Measurements from ENCODE around the gene AURKB. TPM values are rescaled to one million over a fixed set of nuclear protein-coding genes. Genes with fewer than 3 reads are reported as not detected.
"Not testable (repeated sequence)": the region's sequence is repeated elsewhere in the genome, so short reads cannot be mapped to it uniquely, and the experiment has no call there.

Gene AURKB
- polyA plus RNA-seq, 1 donor: 12.9 TPM

DNA sequence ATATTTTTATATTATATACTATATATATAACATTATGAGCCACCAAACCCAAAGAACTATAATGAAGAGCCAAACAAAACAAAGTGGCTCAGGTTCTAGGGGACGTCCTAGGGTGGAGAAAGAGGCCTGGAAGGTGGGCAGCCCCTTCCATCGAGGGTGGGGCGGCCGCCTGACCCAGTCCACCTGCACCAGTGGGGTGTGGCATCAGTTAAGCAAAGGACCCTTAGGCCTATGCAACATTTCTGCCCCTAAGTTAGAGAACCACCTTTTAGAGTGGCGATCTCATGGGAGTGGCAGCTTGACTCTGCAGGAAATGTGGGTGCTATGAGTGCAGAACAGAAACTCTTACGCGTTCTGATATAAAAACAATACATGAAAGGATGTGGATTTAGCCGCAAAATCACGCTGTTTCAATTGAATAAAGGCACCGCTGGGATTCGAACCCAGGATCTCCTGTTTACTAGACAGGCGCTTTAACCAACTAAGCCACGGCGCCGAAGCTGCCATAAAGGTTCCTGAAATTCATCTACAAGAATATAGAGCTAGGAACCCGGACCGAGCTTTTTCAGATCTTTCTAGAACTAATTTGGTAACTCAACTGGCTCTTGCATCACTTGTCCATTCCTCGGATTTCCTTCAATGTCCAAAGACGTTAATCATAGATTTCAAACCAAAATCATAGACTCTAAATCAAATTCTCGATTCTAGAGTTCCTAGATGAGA lies 15.6 kb upstream of the AURKB start:
- DNase-seq (ENCODE audit: low read depth): no peak

DNA sequence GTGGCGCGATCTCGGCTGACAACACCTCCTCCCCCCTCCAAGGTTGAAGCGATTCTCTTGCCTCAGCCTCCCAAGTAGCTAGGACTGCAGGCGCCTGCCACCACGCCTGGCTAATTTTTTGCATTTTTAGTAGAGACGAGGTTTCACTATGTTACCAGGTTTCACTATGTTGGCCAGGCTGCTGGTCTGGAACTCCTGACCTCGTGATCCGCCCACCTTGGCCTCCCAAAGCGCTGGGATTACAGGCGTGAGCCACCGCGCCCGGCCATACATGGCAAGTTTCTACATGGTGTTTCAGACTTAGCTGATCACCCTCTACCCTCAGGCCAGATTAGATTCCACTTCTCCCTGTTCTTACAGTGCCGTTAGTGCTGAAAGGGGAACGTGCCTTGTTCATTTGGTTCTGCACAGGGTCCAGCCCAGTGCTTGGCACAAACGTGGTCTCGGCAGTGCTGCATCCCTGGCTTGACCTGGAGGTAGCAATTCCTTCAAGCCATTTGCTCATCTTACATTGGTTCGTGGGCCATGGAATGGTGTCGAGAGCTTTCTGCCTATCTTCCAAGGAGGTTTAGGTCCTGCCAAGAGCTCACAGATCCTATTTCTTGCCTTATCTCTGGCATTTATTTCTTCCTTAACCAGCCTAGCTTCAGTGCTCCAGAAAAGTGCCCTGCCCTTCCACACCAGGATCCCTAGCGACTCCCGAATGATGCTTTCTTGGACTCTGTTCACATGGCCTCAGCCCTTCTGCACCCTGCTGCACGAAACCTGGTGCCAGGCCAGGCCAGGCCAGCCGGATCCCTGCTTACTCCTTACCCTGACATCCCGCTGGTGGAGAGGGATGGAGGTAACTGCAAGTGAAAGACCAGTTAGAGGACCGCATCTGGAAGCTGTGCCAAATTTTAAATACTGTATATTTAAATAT lies 14.8 kb upstream of the AURKB start:
- no peak for DNase-seq (ENCODE audit: low read depth)

DNA sequence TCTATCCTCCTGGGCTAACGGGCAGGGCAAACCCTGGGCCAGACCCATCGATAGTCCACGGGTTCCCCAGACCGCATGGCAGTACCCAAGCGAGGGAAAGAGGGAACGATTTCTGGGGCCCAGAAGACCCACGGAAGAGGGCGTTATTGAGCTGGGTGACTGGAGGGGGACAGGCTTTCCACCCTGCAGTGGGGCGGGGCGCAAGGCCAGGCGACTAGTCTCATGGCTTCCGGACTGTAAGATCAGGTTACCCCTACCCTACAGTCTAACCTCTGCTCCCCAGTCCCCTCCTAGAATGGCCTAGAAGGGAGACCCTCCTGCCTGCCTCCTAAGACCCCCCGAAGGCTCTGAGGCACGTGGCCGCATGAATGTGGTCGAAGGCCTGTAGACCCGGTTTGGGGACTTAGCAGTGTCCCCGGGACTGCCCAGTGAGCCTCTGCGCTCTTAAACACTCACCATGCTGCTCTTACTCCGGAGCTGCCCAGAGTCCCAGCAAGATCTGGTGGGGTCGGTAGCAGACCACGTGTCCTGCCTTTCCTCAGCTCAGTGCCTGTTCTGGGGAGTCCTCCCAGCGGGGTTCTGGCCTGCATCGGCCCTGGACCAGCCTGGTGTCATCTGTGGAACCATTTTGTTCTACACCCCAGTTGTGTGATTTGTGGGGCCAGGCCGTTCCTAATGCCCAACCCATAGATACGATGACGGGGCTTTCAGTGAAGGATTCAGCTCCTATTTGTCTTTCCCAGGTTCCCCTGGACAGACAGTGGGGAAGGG lies 13.2 kb upstream of the AURKB start:
- no peak for DNase-seq (ENCODE audit: low read depth)

DNA sequence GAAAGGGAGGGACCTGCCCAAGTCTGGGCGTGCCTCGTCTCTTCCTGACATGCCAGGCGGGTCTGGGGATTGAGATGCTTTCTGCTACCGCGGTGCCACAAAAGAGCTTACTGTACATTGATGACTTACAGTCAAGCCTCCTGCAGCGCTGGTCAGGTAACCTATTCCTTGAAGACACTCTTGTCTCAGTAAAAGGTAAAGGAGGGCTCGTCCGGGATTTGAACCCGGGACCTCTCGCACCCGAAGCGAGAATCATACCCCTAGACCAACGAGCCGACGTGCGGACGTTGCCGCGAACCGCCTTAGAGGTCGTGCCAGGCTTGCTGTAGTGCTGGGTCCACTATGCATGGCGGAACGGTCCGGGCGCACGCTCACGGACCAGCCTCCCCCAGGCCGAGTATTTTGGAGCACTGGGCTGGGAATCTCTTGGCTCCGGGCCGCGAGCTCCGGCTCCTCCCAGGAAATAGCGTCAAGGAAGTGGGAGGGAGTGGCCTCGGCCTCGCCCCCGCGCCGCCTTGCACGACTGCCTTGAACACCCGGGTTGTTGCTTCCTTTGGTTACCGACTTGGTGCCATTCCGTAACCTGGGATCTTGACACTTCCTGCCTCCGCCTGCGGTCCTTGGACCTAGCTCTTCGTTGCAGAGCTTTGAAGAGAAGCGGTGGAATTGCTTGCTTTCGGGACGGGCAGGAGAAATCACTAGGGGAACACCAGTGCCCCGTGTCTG lies 12.4 kb upstream of the AURKB start:
- DNase-seq (ENCODE audit: low read depth): peak; percentile 67

DNA sequence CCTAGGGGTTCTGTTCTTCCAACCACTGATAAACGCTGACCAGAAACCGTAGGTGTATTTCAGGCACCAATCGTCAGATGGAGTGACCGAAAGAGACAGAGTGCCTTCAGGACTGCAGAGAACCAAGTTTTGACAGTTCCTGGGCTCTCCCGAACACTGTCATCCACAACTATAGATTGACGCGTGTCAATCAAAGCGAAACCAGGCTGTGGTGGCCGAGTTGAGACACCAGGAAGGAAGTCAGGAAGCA lies 11.9 kb upstream of the AURKB start:
- DNase-seq (ENCODE audit: low read depth): no peak

DNA sequence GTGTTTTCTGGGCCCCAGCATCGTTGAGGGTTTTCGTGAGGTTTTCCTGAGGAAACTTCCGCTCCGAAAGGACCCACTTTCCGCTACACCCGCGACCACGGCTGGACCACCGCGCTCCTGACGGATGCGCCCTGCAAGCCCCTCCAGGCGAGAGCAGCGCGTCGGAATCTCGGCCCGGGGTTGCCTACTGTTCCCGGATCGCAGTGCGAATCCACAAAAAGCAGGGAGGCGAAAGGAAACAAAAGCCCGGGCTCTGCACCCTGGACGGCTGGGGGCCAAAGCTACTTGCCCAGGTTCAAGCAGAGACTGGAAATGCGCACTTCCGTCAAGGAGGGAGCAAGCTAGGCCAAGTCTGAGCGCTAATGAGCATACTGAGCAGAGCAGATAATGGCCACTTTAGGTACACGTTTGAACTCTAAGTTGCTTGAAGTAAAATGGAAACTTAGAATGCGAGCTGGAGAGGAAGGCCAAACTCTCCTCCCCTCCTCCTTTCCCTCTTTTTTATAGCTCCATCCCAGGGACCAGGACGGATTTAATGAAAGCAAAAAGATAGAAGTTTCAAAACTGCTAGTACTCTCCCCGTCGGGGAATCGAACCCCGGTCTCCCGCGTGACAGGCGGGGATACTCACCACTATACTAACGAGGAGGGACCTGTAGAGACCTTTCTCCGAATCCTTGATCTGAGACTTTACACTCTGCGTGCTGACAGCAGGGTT lies 11.4 kb upstream of the AURKB start:
- peak; percentile 96 for DNase-seq (ENCODE audit: low read depth)

DNA sequence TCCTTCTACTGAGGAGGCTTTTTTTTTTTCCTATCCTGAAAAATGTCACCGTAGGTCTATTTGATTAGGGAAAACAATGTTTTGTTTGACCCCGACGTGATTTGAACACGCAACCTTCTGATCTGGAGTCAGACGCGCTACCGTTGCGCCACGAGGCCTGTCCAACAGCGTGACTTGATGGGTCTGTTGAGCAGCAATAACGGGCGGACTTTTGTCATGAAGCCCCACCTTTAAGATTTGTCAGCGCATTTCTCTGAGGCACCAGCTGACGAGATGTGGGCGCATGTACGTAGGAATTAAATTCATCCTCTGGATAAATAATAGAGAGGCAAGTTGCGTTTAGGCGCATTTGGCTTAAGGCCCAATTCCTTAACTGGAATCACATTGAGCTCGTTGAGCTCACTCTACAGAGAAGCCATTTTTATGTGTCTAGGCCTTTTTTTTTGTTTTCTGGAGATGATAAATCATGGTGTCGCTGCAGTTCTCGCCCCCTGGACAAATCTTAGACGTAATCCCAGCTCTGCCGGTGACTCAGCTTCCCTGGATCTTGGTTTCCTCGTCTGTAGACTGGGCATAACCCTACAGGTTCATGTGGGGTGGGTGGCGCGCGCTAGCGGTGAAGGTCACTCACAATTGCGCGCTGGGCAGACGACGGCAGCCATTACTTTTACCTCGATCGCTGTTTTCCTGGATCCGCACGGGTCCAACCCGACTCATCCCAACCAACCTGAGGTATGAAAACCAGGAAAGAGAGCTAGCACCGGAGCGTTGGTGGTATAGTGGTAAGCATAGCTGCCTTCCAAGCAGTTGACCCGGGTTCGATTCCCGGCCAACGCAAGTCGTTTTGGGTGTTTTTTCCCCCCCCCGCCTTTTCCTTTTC lies 10.6 kb upstream of the AURKB start:
- DNase-seq (ENCODE audit: low read depth): peak; percentile 90

DNA sequence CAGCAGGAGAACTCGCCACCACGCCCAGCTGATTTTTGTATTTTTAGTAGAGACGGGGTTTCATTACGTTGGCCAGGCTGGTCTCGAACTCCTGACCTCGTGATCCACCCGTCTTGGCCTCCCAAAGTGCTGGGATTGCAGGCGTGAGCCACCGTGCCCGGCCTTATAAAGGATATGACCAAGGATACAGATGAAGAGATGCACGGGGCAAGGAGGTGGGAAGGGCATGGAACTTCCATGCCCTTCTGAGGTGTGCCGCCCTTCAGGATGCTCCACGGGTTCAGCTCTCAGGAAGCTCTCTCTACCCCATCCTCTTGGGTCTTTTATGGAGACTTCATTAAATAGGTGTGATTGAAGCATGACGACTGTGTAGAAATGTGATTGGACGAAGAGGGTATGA lies 3.6 kb upstream of the AURKB start:
- not testable (repeated sequence) for DNase-seq (ENCODE audit: low read depth)

DNA sequence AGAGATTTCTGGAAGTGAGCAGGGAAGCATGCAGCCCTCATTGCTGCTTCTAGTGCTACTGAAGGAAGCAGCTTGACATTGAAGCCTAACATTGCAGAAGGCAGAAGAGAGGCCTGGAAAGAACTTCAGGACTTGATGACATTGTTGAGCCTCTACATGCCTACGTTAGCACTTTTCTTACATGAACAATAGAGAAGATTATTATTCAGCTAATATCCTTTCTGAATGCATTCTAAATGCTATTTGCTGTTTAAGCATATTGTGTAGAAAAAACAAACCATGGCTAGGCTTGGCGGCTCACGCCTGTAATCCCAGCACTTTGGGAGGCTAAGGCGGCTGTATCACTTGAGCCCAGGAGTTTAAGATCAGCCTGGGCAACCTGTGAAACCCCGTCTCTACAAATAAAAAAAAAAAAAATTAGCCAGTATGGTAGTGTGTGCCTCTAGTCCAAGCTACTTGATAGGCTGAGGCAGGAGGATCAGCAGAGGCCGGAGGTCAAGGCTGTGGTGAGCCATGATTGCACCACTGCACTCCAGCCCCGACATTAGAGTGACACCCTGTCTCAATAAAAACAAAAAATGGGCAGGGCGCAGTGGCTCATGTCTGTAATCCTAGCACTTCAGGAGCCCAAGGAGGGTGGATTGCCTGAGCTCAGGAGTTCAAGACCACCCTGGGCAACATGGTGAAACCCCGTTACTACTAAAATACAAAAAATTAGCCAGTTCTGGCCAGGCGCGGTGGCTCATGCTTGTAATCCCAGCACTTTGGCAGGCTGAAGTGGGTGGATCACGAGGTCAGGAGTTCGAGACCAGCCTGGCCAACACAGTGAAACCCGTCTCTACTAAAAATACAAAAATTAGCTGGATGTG lies 2.2 kb upstream of the AURKB start:
- no peak for DNase-seq (ENCODE audit: low read depth)

DNA sequence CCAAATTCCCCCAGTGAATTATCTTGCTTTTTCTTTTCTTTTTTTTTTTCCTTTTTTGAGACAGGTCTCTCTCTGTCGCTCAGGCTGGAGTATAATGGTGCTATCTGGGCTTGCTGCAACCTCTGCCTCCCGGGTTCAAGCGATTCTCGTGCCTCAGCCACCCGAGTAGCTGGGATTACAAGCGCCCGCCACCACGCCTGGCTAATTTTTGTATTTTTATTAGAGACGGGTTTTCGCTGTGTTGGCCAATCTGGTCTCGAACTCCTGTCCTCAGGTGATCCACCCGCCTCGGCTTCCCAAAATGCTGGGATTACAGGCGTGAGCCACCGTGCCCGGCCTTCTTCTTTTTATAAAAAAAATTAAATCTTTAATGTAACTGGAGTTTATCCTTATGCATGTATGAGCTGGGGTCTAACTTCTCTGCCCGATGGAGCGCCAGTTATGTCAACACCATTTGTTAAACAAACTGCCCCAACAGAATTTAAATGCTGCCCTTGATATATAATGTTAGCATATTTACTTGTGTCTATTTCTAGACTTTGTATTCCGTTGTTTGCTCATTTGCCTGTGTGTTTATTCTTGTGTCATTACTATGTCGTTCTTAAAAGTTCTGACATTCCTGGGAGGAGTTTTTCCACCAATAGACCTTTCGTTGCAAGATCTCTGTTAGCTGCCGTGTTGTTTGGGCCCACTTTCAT lies 535 bp upstream of the AURKB start:
- DNase-seq (ENCODE audit: low read depth): no peak

DNA sequence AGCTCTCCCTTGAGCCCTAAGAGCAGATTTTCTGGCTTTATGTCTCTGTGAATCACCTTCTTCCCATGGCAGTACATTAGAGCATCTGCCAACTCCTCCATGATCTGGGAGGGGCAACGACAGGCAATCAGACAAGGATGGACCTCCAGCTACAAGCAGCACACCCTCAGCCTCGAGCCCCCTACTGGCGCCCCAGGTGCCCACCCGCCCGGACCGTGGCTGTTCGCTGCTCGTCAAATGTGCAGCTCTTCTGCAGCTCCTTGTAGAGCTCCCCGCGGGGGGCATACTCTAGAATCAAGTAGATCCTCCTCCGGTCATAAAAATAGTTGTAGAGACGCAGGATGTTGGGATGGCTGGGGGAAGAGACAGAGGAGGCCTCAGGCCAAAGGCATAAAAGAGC lies 3.8 kb downstream of the AURKB start:
- DNase-seq (ENCODE audit: low read depth): no peak

DNA sequence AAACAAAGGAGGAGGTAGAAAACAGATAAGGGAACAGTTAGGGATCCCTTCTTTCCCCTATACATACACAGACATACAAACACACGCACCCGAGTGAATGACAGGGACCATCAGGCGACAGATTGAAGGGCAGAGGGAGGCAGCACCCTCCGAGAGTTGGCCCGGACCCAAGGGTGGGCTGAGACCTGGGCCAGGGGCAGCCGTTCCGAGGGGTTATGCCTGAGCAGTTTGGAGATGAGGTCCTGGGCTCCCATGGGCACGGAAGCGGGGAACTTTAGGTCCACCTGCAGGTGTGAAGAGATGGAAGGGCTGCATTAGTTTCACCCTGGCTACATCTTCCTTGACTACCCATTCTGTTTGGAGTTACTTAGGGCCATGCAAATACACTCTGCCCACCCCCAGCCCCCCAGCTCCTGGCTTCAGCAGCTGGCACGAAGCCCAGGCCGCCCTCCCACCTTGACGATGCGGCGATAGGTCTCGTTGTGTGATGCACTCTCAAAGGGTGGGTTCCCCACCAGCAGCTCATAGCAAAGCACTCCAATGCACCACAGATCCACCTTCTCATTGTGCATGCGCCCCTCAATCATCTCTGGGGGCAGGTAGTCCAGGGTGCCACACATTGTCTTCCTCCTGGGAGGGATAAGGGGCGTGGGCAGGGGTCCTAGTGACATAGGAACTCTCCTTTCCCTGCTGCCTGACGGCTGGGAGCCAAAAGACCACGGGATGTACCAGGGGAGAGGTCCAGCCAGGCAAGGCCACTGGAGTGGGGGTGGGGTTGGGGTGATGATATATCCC lies 5.4 kb downstream of the AURKB start:
- no peak for DNase-seq (ENCODE audit: low read depth)

DNA sequence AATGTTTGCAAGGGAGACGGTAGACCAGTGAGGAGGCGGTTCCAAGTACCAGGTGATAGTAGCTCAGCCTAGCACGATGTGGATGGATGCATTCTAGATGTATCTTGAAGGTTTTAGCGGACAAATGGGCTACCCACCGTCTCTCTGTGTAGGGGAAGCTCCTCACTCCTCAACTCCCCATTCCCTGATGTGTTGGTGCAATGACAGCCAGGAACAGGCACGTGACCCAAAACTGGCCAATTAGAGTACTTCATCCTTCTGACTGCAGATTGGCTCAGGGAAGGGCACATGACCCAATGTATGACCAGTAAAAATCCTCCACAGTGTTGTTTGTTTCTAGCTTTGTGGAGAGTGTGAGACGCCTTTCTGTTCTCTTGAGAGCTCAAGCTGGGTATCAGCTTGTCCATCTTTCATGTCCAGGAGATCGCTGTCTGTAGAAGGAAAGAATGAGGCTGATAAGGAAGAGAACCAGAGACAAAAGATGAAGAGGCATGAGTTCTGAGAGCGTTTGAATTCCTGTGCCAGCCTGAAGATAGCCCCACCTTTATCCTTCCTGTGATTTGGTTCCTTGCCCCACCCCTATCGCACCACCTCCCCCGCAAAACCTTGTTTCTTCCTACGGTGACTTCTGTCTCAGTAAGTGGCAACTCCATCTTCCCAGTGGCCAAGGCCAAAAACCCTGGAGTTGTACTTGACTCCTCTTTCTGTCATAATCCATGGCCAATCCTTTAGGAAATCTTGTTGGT lies 18.1 kb downstream of the AURKB start:
- DNase-seq (ENCODE audit: low read depth): peak; percentile 88

DNA sequence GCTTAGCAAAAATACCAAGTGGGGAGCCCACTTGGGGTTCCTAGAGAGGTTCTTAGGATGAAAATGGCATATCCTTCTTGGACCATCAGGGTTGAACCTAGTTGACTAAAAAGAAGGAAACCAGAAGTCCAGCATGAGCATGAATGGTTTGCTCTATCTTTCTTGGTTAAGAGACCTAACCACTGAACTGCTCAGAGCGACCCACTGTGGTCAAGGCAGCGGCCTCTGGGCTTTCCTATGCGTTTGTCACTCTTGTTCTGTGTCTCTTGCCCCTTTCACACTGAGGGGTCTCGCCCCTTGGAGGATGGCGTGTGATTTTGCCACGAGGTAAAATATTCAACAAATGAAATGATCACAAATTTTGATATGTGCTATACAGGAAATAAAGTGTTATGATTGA lies 19.9 kb downstream of the AURKB start:
- DNase-seq (ENCODE audit: low read depth): no peak

DNA sequence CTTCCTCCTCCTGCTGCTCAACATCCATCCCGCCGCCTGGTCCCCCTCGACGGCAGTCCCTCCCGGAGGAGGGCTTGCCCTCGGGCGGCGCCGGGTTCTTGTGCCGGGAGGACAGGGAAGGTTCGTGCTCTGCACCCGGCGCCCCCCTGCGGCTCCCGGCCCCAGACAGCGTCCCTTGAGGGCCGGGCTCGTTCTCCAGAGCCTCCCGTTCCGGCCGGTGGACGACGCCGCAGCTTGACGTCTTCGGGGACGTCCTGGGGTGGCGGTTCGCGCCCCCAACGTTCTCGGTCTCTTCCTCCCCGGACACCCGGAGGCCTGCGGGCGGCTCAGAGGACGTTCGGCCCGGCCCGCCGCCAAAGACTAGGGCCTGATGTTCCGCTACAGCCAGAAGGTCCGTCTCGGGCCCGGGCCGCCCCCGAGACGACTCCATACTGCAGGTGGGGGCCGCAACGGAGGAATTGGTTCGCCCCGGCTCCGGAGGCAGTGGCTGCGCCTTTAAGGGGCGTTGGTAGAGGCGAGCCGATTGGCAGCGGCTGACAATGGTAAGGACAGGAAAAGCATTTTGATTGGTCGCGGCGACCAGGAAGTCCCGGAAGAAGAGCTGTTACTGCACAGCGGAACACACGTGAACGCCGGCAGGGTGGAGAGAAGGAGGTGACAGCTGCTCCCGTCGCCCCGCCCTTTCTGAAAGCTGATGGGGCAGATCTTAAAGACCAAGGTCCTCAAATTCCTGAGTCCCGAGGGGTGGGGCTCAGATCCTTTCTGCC lies 20.5 kb downstream of the AURKB start, which contains the start of gene BORCS6:
TSS of gene BORCS6 (minus strand) at position 470 of the 767 bp plus-strand sequence. CDS start at position 430, 40 bp downstream.
- DNase-seq (ENCODE audit: low read depth): peak; percentile 97

Data from forelimb muscle (tissue), 1 donor.